ENCODE measurements around the gene IER3IP1.

The IER3IP1 gene

DNA sequence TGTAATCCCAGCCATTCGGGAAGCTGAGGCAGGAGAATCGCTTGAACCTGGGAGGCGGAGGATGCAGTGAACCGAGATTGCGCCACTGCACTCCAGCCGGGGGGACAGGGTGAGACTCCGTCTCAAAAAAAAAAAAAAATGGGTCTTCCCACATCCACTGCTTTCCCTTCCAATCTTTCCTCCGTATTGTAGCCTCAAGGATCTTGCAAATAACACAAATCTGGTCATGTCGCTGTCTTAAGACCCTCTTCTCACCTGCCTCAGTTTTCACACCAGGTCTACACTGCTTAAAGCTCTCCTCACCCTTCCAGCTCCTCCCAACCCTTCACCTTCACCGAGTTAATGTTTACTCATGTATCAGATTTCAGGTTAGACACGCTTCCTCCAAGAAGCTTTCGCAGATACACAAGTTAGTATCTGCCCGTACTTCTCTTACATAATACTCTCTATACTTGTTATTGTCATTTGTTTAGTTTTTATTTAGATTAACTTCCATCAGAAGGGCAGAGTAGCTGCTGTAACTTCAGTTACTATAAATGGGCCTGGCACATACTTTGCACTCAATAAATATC, 1.5 kb downstream of the IER3IP1 start:
- TF ChIP-seq, protein P1, sequence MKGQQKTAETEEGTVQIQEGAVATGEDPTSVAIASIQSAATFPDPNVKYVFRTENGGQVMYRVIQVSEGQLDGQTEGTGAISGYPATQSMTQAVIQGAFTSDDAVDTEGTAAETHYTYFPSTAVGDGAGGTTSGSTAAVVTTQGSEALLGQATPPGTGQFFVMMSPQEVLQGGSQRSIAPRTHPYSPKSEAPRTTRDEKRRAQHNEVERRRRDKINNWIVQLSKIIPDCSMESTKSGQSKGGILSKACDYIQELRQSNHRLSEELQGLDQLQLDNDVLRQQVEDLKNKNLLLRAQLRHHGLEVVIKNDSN (IDR thresholded peaks at IDR 0.05) = no peak
- no peak for TF ChIP-seq CREB1 (IDR thresholded peaks at IDR 0.05; ENCODE audit: low read depth)
- TF ChIP-seq, protein P2, sequence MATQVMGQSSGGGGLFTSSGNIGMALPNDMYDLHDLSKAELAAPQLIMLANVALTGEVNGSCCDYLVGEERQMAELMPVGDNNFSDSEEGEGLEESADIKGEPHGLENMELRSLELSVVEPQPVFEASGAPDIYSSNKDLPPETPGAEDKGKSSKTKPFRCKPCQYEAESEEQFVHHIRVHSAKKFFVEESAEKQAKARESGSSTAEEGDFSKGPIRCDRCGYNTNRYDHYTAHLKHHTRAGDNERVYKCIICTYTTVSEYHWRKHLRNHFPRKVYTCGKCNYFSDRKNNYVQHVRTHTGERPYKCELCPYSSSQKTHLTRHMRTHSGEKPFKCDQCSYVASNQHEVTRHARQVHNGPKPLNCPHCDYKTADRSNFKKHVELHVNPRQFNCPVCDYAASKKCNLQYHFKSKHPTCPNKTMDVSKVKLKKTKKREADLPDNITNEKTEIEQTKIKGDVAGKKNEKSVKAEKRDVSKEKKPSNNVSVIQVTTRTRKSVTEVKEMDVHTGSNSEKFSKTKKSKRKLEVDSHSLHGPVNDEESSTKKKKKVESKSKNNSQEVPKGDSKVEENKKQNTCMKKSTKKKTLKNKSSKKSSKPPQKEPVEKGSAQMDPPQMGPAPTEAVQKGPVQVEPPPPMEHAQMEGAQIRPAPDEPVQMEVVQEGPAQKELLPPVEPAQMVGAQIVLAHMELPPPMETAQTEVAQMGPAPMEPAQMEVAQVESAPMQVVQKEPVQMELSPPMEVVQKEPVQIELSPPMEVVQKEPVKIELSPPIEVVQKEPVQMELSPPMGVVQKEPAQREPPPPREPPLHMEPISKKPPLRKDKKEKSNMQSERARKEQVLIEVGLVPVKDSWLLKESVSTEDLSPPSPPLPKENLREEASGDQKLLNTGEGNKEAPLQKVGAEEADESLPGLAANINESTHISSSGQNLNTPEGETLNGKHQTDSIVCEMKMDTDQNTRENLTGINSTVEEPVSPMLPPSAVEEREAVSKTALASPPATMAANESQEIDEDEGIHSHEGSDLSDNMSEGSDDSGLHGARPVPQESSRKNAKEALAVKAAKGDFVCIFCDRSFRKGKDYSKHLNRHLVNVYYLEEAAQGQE (IDR thresholded peaks at IDR 0.05; ENCODE audit: low read depth) = no peak
- TF ChIP-seq, protein P3, sequence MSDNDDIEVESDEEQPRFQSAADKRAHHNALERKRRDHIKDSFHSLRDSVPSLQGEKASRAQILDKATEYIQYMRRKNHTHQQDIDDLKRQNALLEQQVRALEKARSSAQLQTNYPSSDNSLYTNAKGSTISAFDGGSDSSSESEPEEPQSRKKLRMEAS (IDR thresholded peaks at IDR 0.05) = no peak
- TF ChIP-seq YY1 (IDR thresholded peaks at IDR 0.05; ENCODE audit: low read depth) = no peak
- TF ChIP-seq TAF1 (IDR thresholded peaks at IDR 0.05; ENCODE audit: low read depth) = no peak
- TF ChIP-seq TEAD4 (IDR thresholded peaks at IDR 0.05) = no peak
- TF ChIP-seq RAD21 (IDR thresholded peaks at IDR 0.05; ENCODE audit: low read depth) = no peak
- no peak for TF ChIP-seq TCF12 (IDR thresholded peaks at IDR 0.05; ENCODE audit: low read depth)
- TF ChIP-seq ZBTB7A (IDR thresholded peaks at IDR 0.05; ENCODE audit: low read depth) = no peak
- TF ChIP-seq EGR1 (IDR thresholded peaks at IDR 0.05) = no peak
- TF ChIP-seq EP300 (IDR thresholded peaks at IDR 0.05; ENCODE audit: borderline replicate concordance) = no peak
- no peak for TF ChIP-seq FOXM1 (IDR thresholded peaks at IDR 0.05; ENCODE audit: borderline replicate concordance, low read depth)
- no peak for TF ChIP-seq NFIC (IDR thresholded peaks at IDR 0.05)

DNA sequence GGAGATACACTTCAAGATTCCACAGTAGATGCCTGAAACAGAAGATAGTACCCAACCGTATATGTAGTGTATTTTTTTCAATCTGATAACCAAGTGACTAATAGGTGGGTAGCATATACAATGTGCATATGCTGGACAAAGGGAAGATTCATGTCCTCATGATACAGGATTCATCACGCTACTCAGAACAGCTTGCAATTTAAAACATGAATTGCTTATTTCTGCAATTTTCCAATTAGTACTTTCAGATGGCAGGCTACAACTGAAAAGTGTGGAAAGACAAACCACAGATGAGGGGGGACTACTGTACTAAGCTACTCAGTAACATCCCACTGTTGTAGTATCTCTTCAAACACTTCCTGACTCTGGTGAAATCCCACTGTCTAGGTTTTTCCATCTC, 3.7 kb downstream of the IER3IP1 start:
- TF ChIP-seq CREB1 (IDR thresholded peaks at IDR 0.05; ENCODE audit: low read depth) = no peak
- no peak for TF ChIP-seq RAD21 (IDR thresholded peaks at IDR 0.05; ENCODE audit: low read depth)

DNA sequence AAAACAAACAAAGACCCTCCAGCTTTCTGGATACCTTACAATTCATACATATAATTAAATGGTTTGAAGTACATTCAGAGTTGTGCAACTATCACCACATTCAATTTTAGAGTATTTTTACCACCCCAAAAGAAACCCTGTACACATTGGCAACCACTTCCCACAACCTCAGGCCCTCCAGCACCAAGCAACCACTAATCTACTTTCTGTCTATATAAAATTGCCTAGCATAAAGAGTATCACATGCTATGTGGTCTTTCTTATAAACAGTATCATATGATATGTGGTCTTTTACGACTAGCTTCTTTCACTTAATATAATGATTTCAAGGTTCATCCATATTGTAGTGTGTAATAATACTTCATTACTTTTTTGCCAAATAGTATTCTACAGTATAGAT, 7.3 kb downstream of the IER3IP1 start:
- no peak for TF ChIP-seq NFIC (IDR thresholded peaks at IDR 0.05)
- TF ChIP-seq TEAD4 (IDR thresholded peaks at IDR 0.05) = no peak
- TF ChIP-seq, protein P3 (IDR thresholded peaks at IDR 0.05) = no peak
- TF ChIP-seq CREB1 (IDR thresholded peaks at IDR 0.05; ENCODE audit: low read depth) = no peak
- TF ChIP-seq TAF1 (IDR thresholded peaks at IDR 0.05; ENCODE audit: low read depth) = no peak
- no peak for TF ChIP-seq TCF12 (IDR thresholded peaks at IDR 0.05; ENCODE audit: low read depth)
- TF ChIP-seq EGR1 (IDR thresholded peaks at IDR 0.05) = no peak
- no peak for TF ChIP-seq RAD21 (IDR thresholded peaks at IDR 0.05; ENCODE audit: low read depth)
- no peak for TF ChIP-seq CEBPB (IDR thresholded peaks at IDR 0.05)
- TF ChIP-seq ZBTB7A (IDR thresholded peaks at IDR 0.05; ENCODE audit: low read depth) = no peak
- TF ChIP-seq EP300 (IDR thresholded peaks at IDR 0.05; ENCODE audit: borderline replicate concordance) = no peak
- TF ChIP-seq, protein P2 (IDR thresholded peaks at IDR 0.05; ENCODE audit: low read depth) = no peak
- TF ChIP-seq YY1 (IDR thresholded peaks at IDR 0.05; ENCODE audit: low read depth) = no peak

DNA sequence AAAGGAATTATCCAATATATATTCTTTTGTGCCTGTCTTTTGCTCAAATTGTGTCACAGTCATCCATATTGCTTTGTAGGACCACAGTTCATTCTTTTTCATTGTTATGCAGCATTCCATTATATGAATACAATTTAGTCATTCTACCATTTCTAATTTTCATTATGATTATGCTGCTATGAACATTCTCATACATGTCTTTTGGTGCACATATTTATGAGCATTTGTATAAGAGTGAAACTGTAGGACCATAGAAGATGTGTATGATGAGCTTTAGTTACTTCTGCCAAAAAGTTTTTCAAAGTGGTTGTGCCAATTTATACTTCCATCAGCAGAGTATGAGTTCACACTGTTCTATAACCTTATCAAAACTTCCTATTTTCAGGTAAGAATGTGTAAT, 7.7 kb downstream of the IER3IP1 start:
- TF ChIP-seq, protein P1 (IDR thresholded peaks at IDR 0.05) = no peak
- no peak for TF ChIP-seq TAF1 (IDR thresholded peaks at IDR 0.05; ENCODE audit: low read depth)
- TF ChIP-seq, protein P2 (IDR thresholded peaks at IDR 0.05; ENCODE audit: low read depth) = no peak
- no peak for TF ChIP-seq RAD21 (IDR thresholded peaks at IDR 0.05; ENCODE audit: low read depth)
- TF ChIP-seq EP300 (IDR thresholded peaks at IDR 0.05; ENCODE audit: borderline replicate concordance) = no peak
- TF ChIP-seq FOXM1 (IDR thresholded peaks at IDR 0.05; ENCODE audit: borderline replicate concordance, low read depth) = no peak
- no peak for TF ChIP-seq NFIC (IDR thresholded peaks at IDR 0.05)
- no peak for TF ChIP-seq CREB1 (IDR thresholded peaks at IDR 0.05; ENCODE audit: low read depth)
- TF ChIP-seq ZBTB7A (IDR thresholded peaks at IDR 0.05; ENCODE audit: low read depth) = no peak
- TF ChIP-seq, protein P3 (IDR thresholded peaks at IDR 0.05) = no peak
- TF ChIP-seq TCF12 (IDR thresholded peaks at IDR 0.05; ENCODE audit: low read depth) = no peak
- no peak for TF ChIP-seq CEBPB (IDR thresholded peaks at IDR 0.05)
- TF ChIP-seq YY1 (IDR thresholded peaks at IDR 0.05; ENCODE audit: low read depth) = no peak
- no peak for TF ChIP-seq EGR1 (IDR thresholded peaks at IDR 0.05)
- TF ChIP-seq TEAD4 (IDR thresholded peaks at IDR 0.05) = no peak

All from Ishikawa (cell line).